Measurements from ENCODE around the gene POLE.
A peak's percentile ranks its signal among the peaks of the same experiment; 100 is the strongest.

POLE gene

GRCh38 chr12:132648616-132649225, 38.4 kb downstream of the POLE start:
- no peak for DNase-seq

DNA sequence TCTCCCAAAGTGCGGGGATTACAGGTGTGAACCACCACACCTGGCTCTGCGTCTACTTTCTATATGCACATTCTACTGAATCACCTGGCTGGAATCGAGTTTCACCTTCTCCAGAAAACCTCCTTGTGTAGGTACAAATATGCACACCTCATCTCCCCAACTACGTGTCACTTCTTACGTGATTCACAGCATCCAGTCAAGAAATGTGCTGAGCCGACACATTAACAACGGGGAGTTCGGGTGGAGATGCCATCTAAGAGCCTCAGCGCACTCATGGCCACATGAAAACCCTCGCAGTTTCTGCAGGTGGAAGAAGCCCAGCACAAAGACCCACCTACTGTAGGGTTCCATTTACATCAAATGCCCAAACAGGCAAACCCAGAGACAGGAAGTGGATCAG, 39.3 kb downstream of the POLE start:
- no peak for DNase-seq

- no peak for DNase-seq
Observed at GRCh38 chr12:132646850-132647249, 40.3 kb downstream of the POLE start.

GRCh38 chr12:132642846-132643835, 44.0 kb downstream of the POLE start:
- DNase-seq = no peak

DNA sequence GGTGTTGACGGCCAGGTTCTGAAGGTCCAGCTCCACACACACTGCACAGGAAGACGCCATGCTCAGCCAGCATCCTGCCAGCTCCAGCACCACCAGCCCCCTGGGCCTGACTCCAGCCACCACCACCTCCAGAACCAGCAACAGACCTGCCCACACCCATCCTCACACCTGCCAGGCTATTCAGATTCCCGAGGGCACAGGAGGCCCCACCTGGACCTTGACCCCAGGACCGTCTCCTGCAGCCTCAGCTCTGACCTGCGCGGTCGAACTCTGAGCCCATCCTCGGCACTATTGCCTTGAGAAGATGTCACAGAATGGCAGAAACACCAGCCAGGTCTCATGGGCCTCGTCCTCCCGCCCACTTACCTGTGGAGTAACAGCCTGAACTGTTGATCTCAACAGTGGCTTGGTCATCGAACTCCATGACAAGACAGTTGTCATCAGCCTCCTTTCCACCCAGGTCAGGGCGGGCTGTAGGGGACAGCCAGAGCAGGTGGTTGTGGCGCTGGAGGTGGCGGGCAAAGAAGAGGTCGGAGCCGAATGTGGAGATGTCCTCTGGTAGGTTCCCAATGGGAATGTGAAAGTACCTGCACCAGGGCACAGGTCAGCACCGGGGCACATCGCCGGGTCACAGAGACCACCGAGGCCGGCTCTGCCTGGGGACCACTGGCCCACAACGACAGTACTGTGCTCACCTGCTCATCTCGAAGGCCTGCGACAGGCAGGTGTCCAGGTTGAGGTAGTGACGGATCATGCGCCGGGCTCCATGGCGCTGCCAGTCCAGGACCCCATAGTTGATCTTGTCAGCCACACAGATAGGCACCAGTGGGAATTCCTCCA, 45.1 kb downstream of the POLE start:
- no peak for DNase-seq

GRCh38 chr12:132640936-132641335, 46.2 kb downstream of the POLE start:
- DNase-seq = no peak

GRCh38 chr12:132639956-132640520, 47.1 kb downstream of the POLE start:
- DNase-seq = no peak

DNA sequence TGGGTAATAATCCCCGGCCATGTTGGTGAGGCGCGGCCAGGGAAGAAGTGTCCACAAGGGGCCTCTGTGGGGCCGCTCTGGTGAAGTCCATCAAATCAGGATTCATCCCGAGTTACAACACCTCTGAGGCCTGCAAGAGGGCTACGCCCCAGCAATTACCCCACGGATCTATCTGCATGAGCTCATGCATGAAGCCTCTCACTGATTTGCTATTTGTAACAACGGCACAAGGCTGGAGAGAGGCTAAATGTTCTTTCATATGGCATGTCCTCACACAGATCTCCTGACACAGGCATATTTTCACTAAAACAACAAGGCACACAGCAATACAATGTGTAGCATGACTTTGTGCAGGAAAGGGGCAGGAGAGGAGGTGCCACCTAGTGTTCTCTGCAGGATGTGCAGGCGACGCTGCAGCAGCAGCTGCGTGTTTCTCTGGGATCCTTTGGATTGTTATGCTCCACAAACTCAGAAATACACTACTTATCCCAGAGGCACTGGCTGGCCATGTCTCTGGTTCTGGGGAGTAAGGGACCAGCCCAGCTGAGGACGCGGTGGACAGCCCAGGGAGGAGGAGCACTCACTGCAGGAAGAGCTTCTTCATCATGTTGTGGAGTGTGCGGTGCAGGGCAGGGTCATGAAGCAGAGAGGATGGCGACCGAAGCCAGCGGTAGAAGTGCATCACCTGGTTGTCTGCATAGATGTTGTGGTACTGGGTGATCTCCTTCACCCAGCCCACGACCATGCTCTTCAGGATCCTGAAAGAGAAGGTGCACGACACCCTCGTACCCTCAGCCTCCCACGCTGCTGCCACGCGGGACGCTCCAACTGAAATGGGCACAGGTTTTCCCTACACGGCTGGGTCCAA, 48.4 kb downstream of the POLE start:
- peak; percentile 18 for DNase-seq

- DNase-seq = no peak
Observed at GRCh38 chr12:132637811-132638210, 49.3 kb downstream of the POLE start.

- no peak for DNase-seq
Observed at GRCh38 chr12:132635076-132635955, 51.8 kb downstream of the POLE start.

- no peak for DNase-seq
Observed at GRCh38 chr12:132634411-132634990, 52.6 kb downstream of the POLE start.

GRCh38 chr12:132633901-132634300, 53.2 kb downstream of the POLE start:
- no peak for DNase-seq

GRCh38 chr12:132633398-132633797, 53.7 kb downstream of the POLE start:
- no peak for DNase-seq

- DNase-seq = no peak
Observed at GRCh38 chr12:132632521-132633228, 54.5 kb downstream of the POLE start.

DNA sequence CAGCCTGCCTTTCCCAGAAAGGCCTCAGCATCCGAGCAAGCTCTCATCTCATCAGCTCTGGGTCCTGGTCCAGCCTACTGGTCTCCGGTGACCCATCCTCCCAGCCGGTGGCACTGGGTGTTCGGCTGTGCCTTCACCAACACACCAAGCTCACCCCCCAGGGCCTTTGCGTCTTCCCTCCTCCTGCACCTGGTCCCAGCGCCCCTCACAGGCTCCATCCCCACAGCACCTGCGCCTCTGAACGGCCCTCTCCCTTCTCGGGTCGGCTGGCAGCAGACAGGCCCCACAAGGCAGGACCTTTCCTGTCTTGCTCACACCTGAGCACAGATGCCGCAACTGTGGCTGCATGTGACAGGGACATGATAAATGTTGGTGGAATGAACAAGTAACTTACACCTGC, 55.5 kb downstream of the POLE start:
- DNase-seq = no peak

DNA sequence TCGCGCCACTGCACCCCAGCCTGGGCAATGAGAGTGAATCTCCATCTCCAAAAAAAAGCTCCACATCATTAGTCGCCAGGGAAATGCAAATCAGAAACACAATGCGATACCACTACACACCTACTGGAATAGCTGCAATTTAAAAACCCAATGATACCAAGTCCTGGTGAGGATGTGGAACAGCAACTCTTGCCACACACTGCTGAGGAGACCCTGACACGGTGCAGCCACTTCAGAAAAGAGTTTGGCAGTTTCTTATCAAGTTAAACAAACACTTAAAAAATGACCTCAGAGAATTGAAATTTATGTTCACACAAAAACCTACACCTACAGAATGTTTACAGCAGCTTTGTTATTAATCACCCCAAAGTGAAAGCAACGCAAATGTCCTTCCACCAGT, 56.5 kb downstream of the POLE start:
- no peak for DNase-seq

DNA sequence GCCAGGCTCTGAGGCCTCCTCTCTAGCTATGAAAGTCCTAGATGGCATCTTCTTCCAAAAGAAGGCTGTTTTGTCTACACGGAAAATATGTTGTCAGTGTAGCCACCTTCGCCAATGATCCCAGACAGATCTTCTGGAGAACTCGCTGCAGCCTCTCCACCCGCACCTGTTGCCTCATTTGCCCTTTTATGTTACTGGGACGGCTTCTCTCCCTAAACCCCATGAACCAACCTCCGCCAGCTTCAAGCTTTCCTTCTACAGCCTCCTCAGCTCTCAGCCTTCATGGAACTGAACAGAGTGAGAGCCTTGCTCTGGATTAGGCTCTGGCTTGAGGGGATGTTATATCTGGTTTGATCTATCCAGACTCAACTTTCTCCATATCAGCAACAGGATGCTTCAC, 57.8 kb downstream of the POLE start:
- no peak for DNase-seq

- no peak for DNase-seq
Observed at GRCh38 chr12:132625731-132626430, 61.3 kb downstream of the POLE start.

Data from NCI-H69 (cell line).